Duodenal mucosa (tissue), 2 donors: ENCODE results near the gene UCHL1.
"Not testable (repeated sequence)": the region's sequence is repeated elsewhere in the genome, so short reads cannot be mapped to it uniquely, and the experiment has no call there.

Experiments used
- H3K27ac ChIP-seq: one replicate; pipeline ENCODE4 v1.7.0; 2013; ENCODE audit warnings: low read depth, low read length
- H3K27me3 ChIP-seq, 2 donors: one replicate each; pipeline ENCODE4 v1.7.0; 2013; ENCODE audit warnings: low read length in 2 of 2, control low read depth in 1 of 2; ENCODE audit not compliant: insufficient read depth in 2 of 2, control insufficient read depth in 1 of 2
- H3K36me3 ChIP-seq, 2 donors: one replicate each; pipeline ENCODE4 v1.7.0; 2013; ENCODE audit warnings: low read length in 2 of 2, control low read depth in 1 of 2; ENCODE audit not compliant: insufficient read depth in 2 of 2, control insufficient read depth in 1 of 2
- H3K4me1 ChIP-seq, 2 donors: one replicate each; pipeline ENCODE4 v1.7.0; 2013; ENCODE audit warnings: low read length in 2 of 2, control low read depth in 1 of 2; ENCODE audit not compliant: insufficient read depth in 2 of 2, control insufficient read depth in 1 of 2
- H3K4me3 ChIP-seq, 2 donors: one replicate each; pipeline ENCODE4 v1.7.0; 2013; ENCODE audit warnings: low read length in 2 of 2, low read depth in 1 of 2
- H3K9ac ChIP-seq, 2 donors: one replicate each; pipeline ENCODE4 v1.7.0; 2013; ENCODE audit warnings: low read length in 2 of 2, low read depth in 1 of 2
- H3K9me3 ChIP-seq, 2 donors: one replicate each; pipeline ENCODE4 v1.7.0; 2013; ENCODE audit warnings: low read length in 2 of 2, control low read depth in 1 of 2; ENCODE audit not compliant: control insufficient read depth in 1 of 2

UCHL1 gene

DNA sequence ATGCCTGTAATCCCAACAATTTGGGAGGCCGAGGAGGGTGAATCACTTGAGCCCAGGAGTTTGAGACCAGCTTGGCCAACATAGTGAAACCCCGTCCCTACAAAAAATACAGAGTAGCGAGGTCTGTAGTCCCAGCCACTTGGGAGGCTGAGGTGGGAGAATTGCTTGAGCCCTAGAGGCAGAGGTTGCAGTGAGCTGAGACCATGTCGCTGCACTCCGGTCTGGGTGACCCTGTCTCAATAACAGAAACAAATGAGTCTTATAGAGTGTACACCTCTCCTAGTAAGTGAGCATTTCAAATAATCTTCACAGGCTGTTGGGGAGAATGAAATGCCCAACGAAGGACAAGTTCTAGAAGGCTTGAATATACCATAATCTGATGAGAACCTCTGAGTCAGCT, 5.5 kb downstream of the UCHL1 start:
- H3K27me3 ChIP-seq = peaks cover 18 to 20% of the 10 kb centered on the region in 2 donors
- H3K4me3 ChIP-seq = no peak overlapping the region
- H3K9ac ChIP-seq = no peak overlapping the region
- peaks cover 4% of the 10 kb centered on the region in 2 donors for H3K4me1 ChIP-seq
- H3K9me3 ChIP-seq = no peaks in the 10 kb centered on the region
- H3K27ac ChIP-seq = no peak overlapping the region
- no peaks in the 10 kb centered on the region for H3K36me3 ChIP-seq

GRCh38 chr4:41264212-41264611, 7.5 kb downstream of the UCHL1 start:
- Histone ChIP-seq H3K36me3 (no peaks in the 10 kb centered on the region), H3K4me3 (no peak overlapping the region)

DNA sequence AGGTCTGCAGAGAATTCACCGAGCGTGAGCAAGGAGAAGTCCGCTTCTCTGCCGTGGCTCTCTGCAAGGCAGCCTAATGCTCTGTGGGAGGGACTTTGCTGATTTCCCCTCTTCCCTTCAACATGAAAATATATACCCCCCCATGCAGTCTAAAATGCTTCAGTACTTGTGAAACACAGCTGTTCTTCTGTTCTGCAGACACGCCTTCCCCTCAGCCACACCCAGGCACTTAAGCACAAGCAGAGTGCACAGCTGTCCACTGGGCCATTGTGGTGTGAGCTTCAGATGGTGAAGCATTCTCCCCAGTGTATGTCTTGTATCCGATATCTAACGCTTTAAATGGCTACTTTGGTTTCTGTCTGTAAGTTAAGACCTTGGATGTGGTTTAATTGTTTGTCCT, 11.3 kb downstream of the UCHL1 start:
- Histone ChIP-seq H3K4me1 (no peaks in the 10 kb centered on the region), H3K27ac (no peak overlapping the region), H3K9ac (no peak overlapping the region), H3K27me3 (no peaks in the 10 kb centered on the region), H3K36me3 (no peaks in the 10 kb centered on the region), H3K9me3 (no peaks in the 10 kb centered on the region), H3K4me3 (no peak overlapping the region)

More at GRCh38 chr4:41264212-41264611, 7.5 kb downstream of the UCHL1 start:
- Histone ChIP-seq H3K27ac (no peak overlapping the region), H3K9me3 (no peaks in the 10 kb centered on the region), H3K4me1 (no peaks in the 10 kb centered on the region), H3K27me3 (no peaks in the 10 kb centered on the region), H3K9ac (no peak overlapping the region)

GRCh38 chr4:41268721-41269517, 12.2 kb downstream of the UCHL1 start:
- H3K4me3 ChIP-seq = no peak overlapping the region
- H3K4me1 ChIP-seq = no peaks in the 10 kb centered on the region
- H3K9me3 ChIP-seq = no peaks in the 10 kb centered on the region
- no peak overlapping the region for H3K9ac ChIP-seq
- H3K27ac ChIP-seq = no peak overlapping the region
- H3K36me3 ChIP-seq = no peaks in the 10 kb centered on the region
- no peaks in the 10 kb centered on the region for H3K27me3 ChIP-seq

GRCh38 chr4:41269682-41270081, 13.0 kb downstream of the UCHL1 start:
- no peaks in the 10 kb centered on the region for H3K36me3 ChIP-seq
- no peak overlapping the region for H3K4me3 ChIP-seq
- no peaks in the 10 kb centered on the region for H3K27me3 ChIP-seq
- H3K4me1 ChIP-seq = no peaks in the 10 kb centered on the region
- H3K27ac ChIP-seq = no peak overlapping the region
- H3K9me3 ChIP-seq = no peaks in the 10 kb centered on the region
- H3K9ac ChIP-seq = no peak overlapping the region

DNA sequence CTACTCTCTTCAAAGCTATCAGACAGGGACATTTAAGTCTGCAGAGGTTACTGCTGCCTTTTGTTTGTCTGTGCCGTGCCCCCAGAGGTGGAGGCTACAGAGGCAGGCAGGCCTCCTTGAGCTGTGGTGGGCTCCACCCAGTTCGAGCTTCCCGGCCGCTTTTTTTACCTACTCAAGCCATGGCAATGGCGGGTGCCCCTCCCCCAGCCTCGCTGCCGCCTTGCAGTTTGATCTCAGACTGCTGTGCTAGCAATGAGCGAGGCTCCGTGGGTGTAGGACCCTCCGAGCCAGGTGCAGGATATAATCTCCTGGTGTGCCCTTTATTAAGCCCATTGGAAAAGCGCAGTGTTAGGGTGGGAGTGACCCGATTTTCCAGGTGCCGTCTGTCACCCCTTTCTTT, 19.2 kb downstream of the UCHL1 start:
- H3K9ac ChIP-seq, H3K4me3 ChIP-seq, H3K27ac ChIP-seq, H3K36me3 ChIP-seq, H3K9me3 ChIP-seq, H3K4me1 ChIP-seq, H3K27me3 ChIP-seq: not testable (repeated sequence)

GRCh38 chr4:41280010-41280409, 23.3 kb downstream of the UCHL1 start:
- H3K9me3 ChIP-seq = no peaks in the 10 kb centered on the region
- H3K27ac ChIP-seq = no peak overlapping the region
- no peak overlapping the region for H3K4me3 ChIP-seq

GRCh38 chr4:41281038-41281634, 24.4 kb downstream of the UCHL1 start:
- Histone ChIP-seq H3K27ac (no peak overlapping the region), H3K36me3 (no peaks in the 10 kb centered on the region), H3K9me3 (no peaks in the 10 kb centered on the region), H3K4me3 (no peak overlapping the region), H3K4me1 (no peaks in the 10 kb centered on the region), H3K27me3 (peaks cover 0 to 3% of the 10 kb centered on the region in 2 donors), H3K9ac (no peak overlapping the region)

More at GRCh38 chr4:41280010-41280409, 23.3 kb downstream of the UCHL1 start:
- Histone ChIP-seq H3K9ac (no peak overlapping the region), H3K27me3 (peaks cover 0 to 3% of the 10 kb centered on the region in 2 donors), H3K36me3 (no peaks in the 10 kb centered on the region), H3K4me1 (no peaks in the 10 kb centered on the region)

- Histone ChIP-seq H3K4me1 (no peaks in the 10 kb centered on the region), H3K27me3 (peaks cover 0 to 5% of the 10 kb centered on the region in 2 donors), H3K36me3 (no peaks in the 10 kb centered on the region), H3K9ac (no peak overlapping the region), H3K27ac (no peak overlapping the region), H3K9me3 (no peaks in the 10 kb centered on the region), H3K4me3 (no peak overlapping the region)
Observed at GRCh38 chr4:41282366-41282765, 25.6 kb downstream of the UCHL1 start.

DNA sequence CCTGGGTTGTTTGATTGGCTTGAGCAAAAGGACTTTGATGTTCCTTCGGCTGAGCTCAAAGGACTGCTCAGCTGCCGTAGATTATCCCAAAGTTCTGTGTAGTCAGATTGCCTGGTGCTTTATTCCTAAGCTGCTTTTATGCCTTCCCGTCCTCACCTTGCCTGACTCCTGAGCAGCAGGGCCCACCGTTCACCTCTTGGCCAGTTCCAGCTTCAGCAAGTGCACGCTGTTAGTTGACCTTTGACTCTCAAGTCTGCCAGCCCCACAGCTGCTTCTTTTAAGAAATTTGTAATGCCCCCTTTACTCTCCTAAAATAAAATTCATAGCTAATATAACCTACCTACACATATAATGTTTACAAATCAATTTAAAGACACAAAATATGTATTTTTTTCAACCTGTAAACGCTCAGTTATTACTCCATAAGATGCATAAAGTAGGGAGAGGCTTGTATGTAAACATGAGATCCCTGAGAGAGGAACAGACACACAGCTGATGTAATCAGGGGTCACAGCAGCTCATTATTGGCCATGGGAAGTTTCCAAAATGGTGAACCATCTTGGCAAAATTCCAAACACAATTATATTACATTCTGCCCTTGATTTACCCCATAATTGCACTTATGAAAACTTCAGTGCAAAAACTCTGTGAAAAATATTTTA, 28.6 kb downstream of the UCHL1 start:
- Histone ChIP-seq H3K9ac (no peak overlapping the region), H3K9me3 (no peaks in the 10 kb centered on the region), H3K27me3 (peaks cover 0 to 2% of the 10 kb centered on the region in 2 donors), H3K36me3 (no peaks in the 10 kb centered on the region), H3K4me1 (no peaks in the 10 kb centered on the region), H3K4me3 (no peak overlapping the region), H3K27ac (no peak overlapping the region)
